ENCODE measurements around the gene MYO16.

DNA sequence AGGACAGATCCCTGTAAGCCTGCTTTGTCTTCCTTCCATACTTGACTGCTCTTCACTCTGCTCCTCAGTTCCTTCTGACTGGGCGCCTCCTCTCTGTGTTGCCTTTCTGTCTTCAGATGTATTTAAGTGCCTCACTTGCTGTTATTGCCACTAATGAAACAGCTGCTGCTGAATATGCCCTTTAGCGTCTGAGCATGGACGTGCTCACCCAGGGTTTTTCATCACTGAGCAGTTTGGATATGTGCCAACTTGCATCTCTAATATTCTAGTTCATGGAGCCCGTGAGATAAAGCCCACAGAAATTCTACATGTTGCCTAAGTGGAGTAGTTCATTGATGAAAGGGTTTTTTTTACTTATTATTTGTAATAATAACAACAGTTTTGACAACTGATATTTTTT, 198.2 kb downstream of the MYO16 start:
- TF ChIP-seq, protein P1, sequence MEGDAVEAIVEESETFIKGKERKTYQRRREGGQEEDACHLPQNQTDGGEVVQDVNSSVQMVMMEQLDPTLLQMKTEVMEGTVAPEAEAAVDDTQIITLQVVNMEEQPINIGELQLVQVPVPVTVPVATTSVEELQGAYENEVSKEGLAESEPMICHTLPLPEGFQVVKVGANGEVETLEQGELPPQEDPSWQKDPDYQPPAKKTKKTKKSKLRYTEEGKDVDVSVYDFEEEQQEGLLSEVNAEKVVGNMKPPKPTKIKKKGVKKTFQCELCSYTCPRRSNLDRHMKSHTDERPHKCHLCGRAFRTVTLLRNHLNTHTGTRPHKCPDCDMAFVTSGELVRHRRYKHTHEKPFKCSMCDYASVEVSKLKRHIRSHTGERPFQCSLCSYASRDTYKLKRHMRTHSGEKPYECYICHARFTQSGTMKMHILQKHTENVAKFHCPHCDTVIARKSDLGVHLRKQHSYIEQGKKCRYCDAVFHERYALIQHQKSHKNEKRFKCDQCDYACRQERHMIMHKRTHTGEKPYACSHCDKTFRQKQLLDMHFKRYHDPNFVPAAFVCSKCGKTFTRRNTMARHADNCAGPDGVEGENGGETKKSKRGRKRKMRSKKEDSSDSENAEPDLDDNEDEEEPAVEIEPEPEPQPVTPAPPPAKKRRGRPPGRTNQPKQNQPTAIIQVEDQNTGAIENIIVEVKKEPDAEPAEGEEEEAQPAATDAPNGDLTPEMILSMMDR (IDR thresholded peaks at IDR 0.05): no peak
- TF ChIP-seq POLR2A (IDR thresholded peaks at IDR 0.05): no peak
